Measurements from ENCODE around the gene PCBP3. TPM values are rescaled to one million over a fixed set of nuclear protein-coding genes. Genes with fewer than 3 reads are reported as not detected.

The PCBP3 gene
- total RNA-seq, 4 donors from 2014 or later, result 0.77 to 8.6 (median 3.2) TPM; not detected in 1

GRCh38 chr21:45726438-45726837 lies 82.9 kb downstream of the PCBP3 start:
- intact Hi-C loops (cut with DNase I; ENCODE audit: low total_unique reads), result no loop called here
- Histone ChIP-seq H3K4me1 (no peaks in the 10 kb centered on the region), H3K27ac (no peak overlapping the region), H3K27me3 (no peaks in the 10 kb centered on the region), H3K36me3 (no peaks in the 10 kb centered on the region), H3K4me3 (no peak overlapping the region), H3K9me3 (no peaks in the 10 kb centered on the region)
- TF ChIP-seq CTCF (IDR thresholded peaks at IDR 0.05) (no peak), POLR2A (IDR thresholded peaks at IDR 0.05) (no peak)
- no peak for DNase-seq

DNA sequence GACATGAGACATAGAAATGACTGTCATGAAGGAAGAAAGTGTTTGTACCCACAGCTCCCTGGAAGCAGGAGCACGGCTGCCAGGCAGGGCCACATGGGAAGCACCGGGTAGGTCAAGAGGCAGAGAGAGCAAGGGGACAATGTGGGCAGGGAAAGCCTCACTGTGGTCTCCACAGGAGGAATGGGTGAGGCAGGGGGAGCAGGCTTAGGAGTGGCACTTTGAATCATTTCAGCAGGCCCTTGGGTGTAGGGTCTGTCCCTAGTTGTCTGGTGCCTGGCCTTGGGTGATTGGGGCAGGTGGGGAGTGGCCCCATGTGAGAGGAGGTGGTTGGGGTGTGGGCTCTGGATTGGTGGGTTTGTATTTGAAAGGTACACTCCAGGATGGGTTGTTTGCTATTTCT lies 83.9 kb downstream of the PCBP3 start:
- Histone ChIP-seq H3K36me3 (no peaks in the 10 kb centered on the region), H3K4me1 (no peaks in the 10 kb centered on the region), H3K27me3 (no peaks in the 10 kb centered on the region), H3K27ac (no peak overlapping the region), H3K4me3 (no peak overlapping the region), H3K9me3 (no peaks in the 10 kb centered on the region)
- TF ChIP-seq CTCF (IDR thresholded peaks at IDR 0.05), result no peak
- no peak for TF ChIP-seq POLR2A (IDR thresholded peaks at IDR 0.05)
- intact Hi-C loops (cut with DNase I; ENCODE audit: low total_unique reads), result no loop called here
- DNase-seq, result no peak

DNA sequence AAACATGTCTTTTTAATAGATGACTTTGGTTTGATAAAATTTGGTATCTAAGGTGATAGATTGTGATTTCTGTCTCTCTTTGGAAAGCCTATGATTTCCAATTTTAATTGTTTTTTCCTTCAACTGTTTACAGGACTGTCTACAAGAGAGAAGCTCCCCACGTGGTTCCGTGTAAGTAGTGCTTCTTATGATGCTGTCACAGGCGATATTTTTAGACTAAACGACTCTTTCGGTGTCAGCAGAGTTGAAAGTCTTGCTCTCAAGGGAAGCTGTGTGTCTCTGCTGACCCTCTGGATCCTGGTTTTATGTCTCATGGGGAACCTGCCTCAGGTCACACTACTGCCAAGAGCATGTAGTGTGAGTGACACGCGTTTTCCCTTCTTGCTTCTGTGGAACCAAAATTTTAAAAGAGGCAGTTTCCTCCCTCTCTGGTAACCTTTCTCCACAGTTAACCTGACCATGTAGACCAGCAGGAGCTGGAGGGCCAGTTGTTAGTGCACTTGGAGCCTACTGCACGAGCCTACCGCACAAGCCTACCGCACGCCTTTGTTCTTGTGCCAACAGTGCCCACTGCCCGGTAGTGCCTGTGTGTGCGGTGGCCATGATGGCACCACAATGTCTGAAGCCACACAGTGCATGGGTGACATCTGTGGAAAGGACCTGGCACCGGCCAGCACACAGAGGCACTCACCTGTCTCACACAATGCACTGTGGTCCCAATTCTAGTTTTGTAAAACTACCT lies 91.9 kb downstream of the PCBP3 start:
- no peak overlapping the region for H3K27ac ChIP-seq
- no peak for TF ChIP-seq POLR2A (IDR thresholded peaks at IDR 0.05)
- no peak for TF ChIP-seq CTCF (IDR thresholded peaks at IDR 0.05)
- H3K4me1 ChIP-seq, result no peaks in the 10 kb centered on the region
- no peak overlapping the region for H3K4me3 ChIP-seq
- H3K9me3 ChIP-seq, result no peaks in the 10 kb centered on the region
- no peak for DNase-seq
- H3K36me3 ChIP-seq, result no peaks in the 10 kb centered on the region
- intact Hi-C loops (cut with DNase I; ENCODE audit: low total_unique reads), result no loop called here
- H3K27me3 ChIP-seq, result no peaks in the 10 kb centered on the region

DNA sequence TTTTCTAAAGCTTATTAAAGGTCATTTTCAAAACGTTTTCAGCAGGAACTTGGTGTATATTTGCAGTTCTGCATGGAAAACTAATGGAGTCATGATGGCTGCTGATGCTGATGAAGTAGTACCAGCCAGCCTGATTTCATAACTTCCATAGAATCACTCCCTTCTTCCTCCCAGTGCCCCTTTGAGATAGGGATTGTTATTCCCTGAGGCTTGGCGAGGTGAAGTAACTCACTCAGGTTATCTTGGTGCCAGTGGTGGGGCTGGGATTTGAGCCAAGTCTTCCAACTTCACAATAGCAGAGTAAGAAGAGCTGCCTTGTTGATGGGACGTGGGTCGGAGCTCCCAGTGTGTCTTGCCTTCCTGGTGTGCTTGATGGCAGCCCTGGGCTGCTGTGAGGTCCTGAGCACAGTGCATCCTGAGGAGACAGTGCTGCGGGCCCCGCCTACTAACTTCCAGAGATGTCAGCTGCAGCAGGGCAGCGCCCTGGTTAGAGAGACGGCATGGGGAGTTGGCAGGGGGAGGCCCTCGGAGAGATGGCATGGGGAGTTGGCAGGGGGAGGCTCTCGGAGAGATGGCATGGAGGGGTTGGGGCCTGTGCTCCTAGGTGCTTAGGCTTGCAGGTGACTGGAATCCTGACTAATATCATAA lies 92.6 kb downstream of the PCBP3 start:
- intact Hi-C loops (cut with DNase I; ENCODE audit: low total_unique reads), result no loop called here

More for the DNA sequence above, 92.6 kb downstream of the PCBP3 start:
- DNase-seq, result no peak
- Histone ChIP-seq H3K4me3 (no peak overlapping the region), H3K36me3 (no peaks in the 10 kb centered on the region), H3K9me3 (no peaks in the 10 kb centered on the region), H3K4me1 (no peaks in the 10 kb centered on the region), H3K27me3 (no peaks in the 10 kb centered on the region), H3K27ac (no peak overlapping the region)
- TF ChIP-seq CTCF (IDR thresholded peaks at IDR 0.05), result no peak
- TF ChIP-seq POLR2A (IDR thresholded peaks at IDR 0.05), result no peak
